Neural cell (in vitro differentiated cells): ENCODE measurements around the gene CRB3.

ENCODE experiments used
- EP300 ChIP-seq: fragments of 450-650 bp; conservative IDR thresholded peaks from 2 replicates; pipeline ENCODE4 v1.6.1; 2014; ENCODE audit warnings: antibody characterized with exemption, mild to moderate bottlenecking, moderate library complexity; ENCODE audit not compliant: poor library complexity, severe bottlenecking
- EZH2 ChIP-seq: fragments of 200-600, 300-800 bp; shearing (Covaris generic), sonication (generic); IDR thresholded peaks from 2 replicates; pipeline ENCODE4 v1.6.1; 2014; ENCODE audit warnings: antibody characterized with exemption, low read length, borderline replicate concordance, mild to moderate bottlenecking; ENCODE audit not compliant: insufficient read depth, poor library complexity, severe bottlenecking
- MXI1 ChIP-seq: fragments of 450-650 bp; conservative IDR thresholded peaks from 2 replicates; pipeline ENCODE4 v1.6.1; 2014; ENCODE audit warnings: antibody characterized with exemption, mild to moderate bottlenecking; ENCODE audit not compliant: poor library complexity, severe bottlenecking
- POLR2AphosphoS5 ChIP-seq: IDR thresholded peaks from 2 replicates; pipeline ENCODE4 v1.6.1; 2012
- RAD21 ChIP-seq: fragments of 450-650 bp; conservative IDR thresholded peaks from 2 replicates; pipeline ENCODE4 v1.6.1; 2014; ENCODE audit warnings: antibody characterized with exemption, mild to moderate bottlenecking, moderate library complexity
- SMC3 ChIP-seq: fragments of 450-650 bp; conservative IDR thresholded peaks from 2 replicates; pipeline ENCODE4 v1.6.1; 2014; ENCODE audit warnings: antibody characterized with exemption, mild to moderate bottlenecking, moderate library complexity; ENCODE audit not compliant: poor library complexity
- TF ChIP-seq, protein P1 (sequence below): fragments of 450-650 bp; IDR thresholded peaks from 2 replicates; pipeline ENCODE4 v1.5.1; 2014; ENCODE audit warnings: antibody characterized with exemption, mild to moderate bottlenecking, moderate library complexity; ENCODE audit not compliant: poor library complexity, severe bottlenecking
- TF ChIP-seq, protein P2 (sequence below): IDR thresholded peaks from 2 replicates; pipeline ENCODE4 v1.6.1; 2012; ENCODE audit warnings: borderline replicate concordance

DNA sequence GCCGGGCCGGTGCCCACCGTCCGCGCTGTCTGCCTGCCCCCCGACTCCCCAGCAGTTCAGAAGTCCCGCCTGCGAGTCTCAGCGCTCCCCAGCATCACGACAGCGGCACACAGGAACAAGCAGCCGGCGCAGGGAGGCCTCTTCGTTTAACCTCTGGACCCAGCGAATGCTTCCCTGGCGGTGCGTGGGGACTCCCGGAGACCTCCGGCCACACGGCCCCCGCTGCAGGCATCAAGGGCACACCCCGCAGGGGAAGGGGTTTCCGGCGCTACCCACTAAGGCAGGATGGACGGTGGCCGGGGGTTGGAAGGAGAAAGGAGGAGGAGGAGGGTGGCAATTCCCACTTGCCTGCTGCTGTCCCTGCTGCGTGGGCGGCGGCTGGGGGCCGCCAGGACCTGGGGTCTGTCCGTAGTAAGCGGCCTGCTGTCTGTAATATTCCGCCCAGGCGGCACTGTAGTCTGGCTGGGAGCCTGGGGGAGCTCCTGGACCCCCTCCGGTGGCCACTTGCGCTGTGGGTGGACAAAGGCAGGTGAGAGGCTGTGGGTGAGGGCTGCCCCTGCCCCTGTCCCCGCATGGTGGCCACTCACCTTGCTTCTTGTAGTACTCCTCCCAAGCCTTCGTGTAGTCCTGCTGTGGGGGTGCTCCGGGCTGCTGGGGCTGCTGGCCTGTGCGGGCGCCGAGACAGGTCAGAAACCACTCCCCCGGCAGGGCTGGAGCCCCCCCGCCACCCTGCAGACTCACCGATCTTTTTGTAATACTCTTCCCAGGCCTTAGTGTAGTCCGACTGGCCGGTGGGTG lies 49.1 kb upstream of the CRB3 start:
- TF ChIP-seq, protein P1, sequence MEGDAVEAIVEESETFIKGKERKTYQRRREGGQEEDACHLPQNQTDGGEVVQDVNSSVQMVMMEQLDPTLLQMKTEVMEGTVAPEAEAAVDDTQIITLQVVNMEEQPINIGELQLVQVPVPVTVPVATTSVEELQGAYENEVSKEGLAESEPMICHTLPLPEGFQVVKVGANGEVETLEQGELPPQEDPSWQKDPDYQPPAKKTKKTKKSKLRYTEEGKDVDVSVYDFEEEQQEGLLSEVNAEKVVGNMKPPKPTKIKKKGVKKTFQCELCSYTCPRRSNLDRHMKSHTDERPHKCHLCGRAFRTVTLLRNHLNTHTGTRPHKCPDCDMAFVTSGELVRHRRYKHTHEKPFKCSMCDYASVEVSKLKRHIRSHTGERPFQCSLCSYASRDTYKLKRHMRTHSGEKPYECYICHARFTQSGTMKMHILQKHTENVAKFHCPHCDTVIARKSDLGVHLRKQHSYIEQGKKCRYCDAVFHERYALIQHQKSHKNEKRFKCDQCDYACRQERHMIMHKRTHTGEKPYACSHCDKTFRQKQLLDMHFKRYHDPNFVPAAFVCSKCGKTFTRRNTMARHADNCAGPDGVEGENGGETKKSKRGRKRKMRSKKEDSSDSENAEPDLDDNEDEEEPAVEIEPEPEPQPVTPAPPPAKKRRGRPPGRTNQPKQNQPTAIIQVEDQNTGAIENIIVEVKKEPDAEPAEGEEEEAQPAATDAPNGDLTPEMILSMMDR = no peak
- TF ChIP-seq MXI1 (no peak), EZH2 (no peak), EP300 (no peak), POLR2AphosphoS5 (no peak), RAD21 (no peak), SMC3 (no peak)
- TF ChIP-seq, protein P2, sequence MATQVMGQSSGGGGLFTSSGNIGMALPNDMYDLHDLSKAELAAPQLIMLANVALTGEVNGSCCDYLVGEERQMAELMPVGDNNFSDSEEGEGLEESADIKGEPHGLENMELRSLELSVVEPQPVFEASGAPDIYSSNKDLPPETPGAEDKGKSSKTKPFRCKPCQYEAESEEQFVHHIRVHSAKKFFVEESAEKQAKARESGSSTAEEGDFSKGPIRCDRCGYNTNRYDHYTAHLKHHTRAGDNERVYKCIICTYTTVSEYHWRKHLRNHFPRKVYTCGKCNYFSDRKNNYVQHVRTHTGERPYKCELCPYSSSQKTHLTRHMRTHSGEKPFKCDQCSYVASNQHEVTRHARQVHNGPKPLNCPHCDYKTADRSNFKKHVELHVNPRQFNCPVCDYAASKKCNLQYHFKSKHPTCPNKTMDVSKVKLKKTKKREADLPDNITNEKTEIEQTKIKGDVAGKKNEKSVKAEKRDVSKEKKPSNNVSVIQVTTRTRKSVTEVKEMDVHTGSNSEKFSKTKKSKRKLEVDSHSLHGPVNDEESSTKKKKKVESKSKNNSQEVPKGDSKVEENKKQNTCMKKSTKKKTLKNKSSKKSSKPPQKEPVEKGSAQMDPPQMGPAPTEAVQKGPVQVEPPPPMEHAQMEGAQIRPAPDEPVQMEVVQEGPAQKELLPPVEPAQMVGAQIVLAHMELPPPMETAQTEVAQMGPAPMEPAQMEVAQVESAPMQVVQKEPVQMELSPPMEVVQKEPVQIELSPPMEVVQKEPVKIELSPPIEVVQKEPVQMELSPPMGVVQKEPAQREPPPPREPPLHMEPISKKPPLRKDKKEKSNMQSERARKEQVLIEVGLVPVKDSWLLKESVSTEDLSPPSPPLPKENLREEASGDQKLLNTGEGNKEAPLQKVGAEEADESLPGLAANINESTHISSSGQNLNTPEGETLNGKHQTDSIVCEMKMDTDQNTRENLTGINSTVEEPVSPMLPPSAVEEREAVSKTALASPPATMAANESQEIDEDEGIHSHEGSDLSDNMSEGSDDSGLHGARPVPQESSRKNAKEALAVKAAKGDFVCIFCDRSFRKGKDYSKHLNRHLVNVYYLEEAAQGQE = no peak
